Measurements from ENCODE around the gene SEMA6D. TPM values are rescaled to one million over a fixed set of nuclear protein-coding genes. Genes with fewer than 3 reads are reported as not detected.

Gene SEMA6D
- total RNA-seq, 1 donor from 2014 or later = 12.8 TPM

DNA sequence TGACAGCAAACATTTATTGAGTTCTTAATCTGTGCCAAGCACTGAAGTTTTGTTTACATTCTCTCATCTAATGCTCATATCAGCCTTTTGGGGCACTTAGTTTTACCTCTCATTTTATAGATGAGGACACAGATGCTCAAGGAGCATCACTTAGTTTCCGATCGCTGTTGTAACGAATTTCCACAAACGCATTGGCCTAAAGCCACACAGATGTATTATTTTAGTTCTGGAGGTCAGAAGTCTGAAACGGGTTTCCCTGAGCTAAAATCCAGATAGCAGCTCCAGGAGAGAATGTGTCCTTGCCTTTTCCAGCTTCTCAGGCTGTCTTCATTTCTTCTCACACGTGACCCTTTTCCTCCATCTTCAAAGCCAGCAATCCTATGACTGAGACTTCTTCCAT lies 11.1 kb downstream of the SEMA6D start:
- TF ChIP-seq, protein P1, sequence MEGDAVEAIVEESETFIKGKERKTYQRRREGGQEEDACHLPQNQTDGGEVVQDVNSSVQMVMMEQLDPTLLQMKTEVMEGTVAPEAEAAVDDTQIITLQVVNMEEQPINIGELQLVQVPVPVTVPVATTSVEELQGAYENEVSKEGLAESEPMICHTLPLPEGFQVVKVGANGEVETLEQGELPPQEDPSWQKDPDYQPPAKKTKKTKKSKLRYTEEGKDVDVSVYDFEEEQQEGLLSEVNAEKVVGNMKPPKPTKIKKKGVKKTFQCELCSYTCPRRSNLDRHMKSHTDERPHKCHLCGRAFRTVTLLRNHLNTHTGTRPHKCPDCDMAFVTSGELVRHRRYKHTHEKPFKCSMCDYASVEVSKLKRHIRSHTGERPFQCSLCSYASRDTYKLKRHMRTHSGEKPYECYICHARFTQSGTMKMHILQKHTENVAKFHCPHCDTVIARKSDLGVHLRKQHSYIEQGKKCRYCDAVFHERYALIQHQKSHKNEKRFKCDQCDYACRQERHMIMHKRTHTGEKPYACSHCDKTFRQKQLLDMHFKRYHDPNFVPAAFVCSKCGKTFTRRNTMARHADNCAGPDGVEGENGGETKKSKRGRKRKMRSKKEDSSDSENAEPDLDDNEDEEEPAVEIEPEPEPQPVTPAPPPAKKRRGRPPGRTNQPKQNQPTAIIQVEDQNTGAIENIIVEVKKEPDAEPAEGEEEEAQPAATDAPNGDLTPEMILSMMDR (IDR thresholded peaks at IDR 0.05; ENCODE audit: unreplicated experiment) = no peak
- DNase-seq (ENCODE audit: low spot score) = no peak
- Mint-ChIP-seq H3K4me3 (ENCODE audit: unreplicated experiment) (no peak overlapping the region), H3K27ac (ENCODE audit: unreplicated experiment) (no peak overlapping the region), H3K27me3 (ENCODE audit: unreplicated experiment) (no peaks in the 10 kb centered on the region), H3K36me3 (ENCODE audit: low read depth, unreplicated experiment) (no peaks in the 10 kb centered on the region), H3K4me1 (ENCODE audit: unreplicated experiment) (no peaks in the 10 kb centered on the region), H3K9me3 (ENCODE audit: unreplicated experiment) (no peaks in the 10 kb centered on the region)

DNA sequence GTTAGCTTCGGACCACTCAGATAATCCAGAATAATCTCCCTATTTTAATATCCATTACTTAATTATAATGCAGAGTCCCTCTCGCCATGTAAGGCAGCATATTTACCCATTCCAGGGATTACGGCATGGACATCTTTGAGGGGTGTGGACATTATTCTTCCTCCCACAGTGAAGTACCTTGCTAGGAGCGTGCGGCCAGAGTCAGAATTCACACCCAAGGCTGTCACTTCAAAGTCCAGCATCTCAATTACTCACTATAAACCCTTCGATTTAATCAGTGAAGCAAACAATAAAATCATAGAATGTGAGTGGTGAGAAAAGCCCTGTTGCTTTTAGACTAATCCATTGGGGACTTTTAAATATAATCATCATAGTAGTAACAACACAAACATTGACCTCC lies 11.6 kb downstream of the SEMA6D start:
- no peaks in the 10 kb centered on the region for H3K9me3 Mint-ChIP-seq (ENCODE audit: unreplicated experiment)
- H3K4me3 Mint-ChIP-seq (ENCODE audit: unreplicated experiment) = no peak overlapping the region
- TF ChIP-seq, protein P1 (IDR thresholded peaks at IDR 0.05; ENCODE audit: unreplicated experiment) = no peak
- H3K4me1 Mint-ChIP-seq (ENCODE audit: unreplicated experiment) = no peaks in the 10 kb centered on the region
- H3K36me3 Mint-ChIP-seq (ENCODE audit: low read depth, unreplicated experiment) = no peaks in the 10 kb centered on the region
- H3K27ac Mint-ChIP-seq (ENCODE audit: unreplicated experiment) = no peak overlapping the region
- H3K27me3 Mint-ChIP-seq (ENCODE audit: unreplicated experiment) = no peaks in the 10 kb centered on the region
- DNase-seq (ENCODE audit: low spot score) = no peak

DNA sequence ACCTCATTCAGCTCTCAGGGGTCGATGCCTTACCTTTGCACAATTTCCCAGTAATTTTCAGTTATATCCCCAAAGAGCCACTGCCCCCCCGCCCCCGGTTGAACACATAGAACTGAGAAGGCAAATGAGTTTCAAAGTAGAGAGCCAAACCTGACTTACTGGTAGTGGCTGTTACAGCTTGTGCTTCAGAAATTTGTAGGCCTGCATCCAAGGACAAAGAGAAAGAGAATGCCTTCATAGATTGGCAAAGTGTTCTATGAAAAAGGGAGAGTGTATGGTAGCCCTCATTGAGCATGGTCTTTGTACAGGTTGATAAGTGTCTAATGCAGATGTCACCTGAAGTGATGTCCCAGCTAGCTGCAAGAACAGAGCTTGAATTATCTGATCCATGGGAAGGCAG lies 13.9 kb downstream of the SEMA6D start:
- H3K4me3 Mint-ChIP-seq (ENCODE audit: unreplicated experiment) = no peak overlapping the region
- TF ChIP-seq, protein P1 (IDR thresholded peaks at IDR 0.05; ENCODE audit: unreplicated experiment) = no peak
- H3K9me3 Mint-ChIP-seq (ENCODE audit: unreplicated experiment) = no peaks in the 10 kb centered on the region
- no peak overlapping the region for H3K27ac Mint-ChIP-seq (ENCODE audit: unreplicated experiment)
- H3K27me3 Mint-ChIP-seq (ENCODE audit: unreplicated experiment) = no peaks in the 10 kb centered on the region
- H3K4me1 Mint-ChIP-seq (ENCODE audit: unreplicated experiment) = peaks cover 2% of the 10 kb centered on the region
- no peaks in the 10 kb centered on the region for H3K36me3 Mint-ChIP-seq (ENCODE audit: low read depth, unreplicated experiment)
- DNase-seq (ENCODE audit: low spot score) = no peak

DNA sequence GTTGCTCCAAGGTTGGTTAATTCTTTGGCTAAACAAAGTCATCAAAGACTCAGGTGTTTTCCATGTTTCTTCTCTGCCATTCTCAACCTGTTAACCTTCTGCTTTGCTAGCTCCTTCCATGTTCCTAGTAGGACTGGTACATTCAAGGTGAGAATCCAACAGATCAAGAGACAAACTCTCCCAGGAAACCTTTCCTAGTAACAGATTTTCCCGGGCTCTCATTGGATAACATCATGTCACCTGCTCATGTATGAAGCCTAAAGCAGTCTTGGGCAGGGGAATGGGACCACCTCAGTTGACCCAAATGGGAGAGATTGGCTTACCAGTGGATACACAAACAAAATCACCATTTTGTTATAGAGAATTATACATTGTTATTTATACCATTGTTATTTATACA lies 14.9 kb downstream of the SEMA6D start:
- Mint-ChIP-seq H3K4me3 (ENCODE audit: unreplicated experiment) (no peak overlapping the region), H3K36me3 (ENCODE audit: low read depth, unreplicated experiment) (no peaks in the 10 kb centered on the region), H3K9me3 (ENCODE audit: unreplicated experiment) (no peaks in the 10 kb centered on the region), H3K27me3 (ENCODE audit: unreplicated experiment) (no peaks in the 10 kb centered on the region), H3K4me1 (ENCODE audit: unreplicated experiment) (peaks cover 9% of the 10 kb centered on the region), H3K27ac (ENCODE audit: unreplicated experiment) (no peak overlapping the region)
- TF ChIP-seq, protein P1 (IDR thresholded peaks at IDR 0.05; ENCODE audit: unreplicated experiment) = no peak
- DNase-seq (ENCODE audit: low spot score) = no peak

DNA sequence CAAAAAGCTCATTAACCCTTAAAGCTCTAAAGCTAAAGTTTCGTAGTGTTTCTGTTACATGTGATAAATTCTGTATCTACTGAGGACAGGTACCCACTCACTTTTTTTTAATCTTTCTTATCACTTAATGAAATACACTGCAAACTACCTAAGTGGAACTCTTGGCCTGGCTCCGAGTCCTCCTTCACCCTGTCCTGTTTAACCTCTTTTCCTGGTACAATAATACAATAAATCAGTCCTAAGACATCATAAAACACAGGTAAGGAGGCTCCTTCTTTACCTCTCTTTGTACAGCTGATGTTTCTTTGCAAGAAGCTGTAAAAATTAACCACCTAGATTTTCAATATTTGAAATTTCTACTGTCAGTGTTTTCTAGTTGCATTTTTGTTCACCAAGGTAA lies 15.8 kb downstream of the SEMA6D start:
- TF ChIP-seq, protein P1 (IDR thresholded peaks at IDR 0.05; ENCODE audit: unreplicated experiment) = no peak
- H3K4me3 Mint-ChIP-seq (ENCODE audit: unreplicated experiment) = no peak overlapping the region

More for the DNA sequence above, 15.8 kb downstream of the SEMA6D start:
- H3K27me3 Mint-ChIP-seq (ENCODE audit: unreplicated experiment) = no peaks in the 10 kb centered on the region
- H3K36me3 Mint-ChIP-seq (ENCODE audit: low read depth, unreplicated experiment) = no peaks in the 10 kb centered on the region
- H3K27ac Mint-ChIP-seq (ENCODE audit: unreplicated experiment) = no peak overlapping the region
- DNase-seq (ENCODE audit: low spot score) = no peak
- H3K9me3 Mint-ChIP-seq (ENCODE audit: unreplicated experiment) = no peaks in the 10 kb centered on the region
- peaks cover 10% of the 10 kb centered on the region for H3K4me1 Mint-ChIP-seq (ENCODE audit: unreplicated experiment)
